G401 (cell line): Measurements from ENCODE around the gene SYT9. TPM values are rescaled to one million over a fixed set of nuclear protein-coding genes. Genes with fewer than 3 reads are reported as not detected.
A peak's percentile ranks its signal among the peaks of the same experiment; 100 is the strongest.

Source experiments
- DNase-seq: peaks from one replicate; pipeline ENCODE4 v3.0.0-alpha.2; 2015; ENCODE audit warnings: low spot score
- in situ Hi-C: cut with HindIII; loops from 2 replicates; pipeline ENCODE4 v1.10.0; 2016; ENCODE audit warnings: low sequenced_read_pairs, mixed read lengths
- total RNA-seq: library from RNA; depleted of rRNA; stranded (reverse); fragments of >200 nt; shearing (Covaris generic); gene quantifications from 2 replicates; pipeline ENCODE4 v1.2.3, GENCODE V29; 2014

Gene SYT9
- total RNA-seq, 1 experiment from 2014 or later: 1.3 TPM

DNA sequence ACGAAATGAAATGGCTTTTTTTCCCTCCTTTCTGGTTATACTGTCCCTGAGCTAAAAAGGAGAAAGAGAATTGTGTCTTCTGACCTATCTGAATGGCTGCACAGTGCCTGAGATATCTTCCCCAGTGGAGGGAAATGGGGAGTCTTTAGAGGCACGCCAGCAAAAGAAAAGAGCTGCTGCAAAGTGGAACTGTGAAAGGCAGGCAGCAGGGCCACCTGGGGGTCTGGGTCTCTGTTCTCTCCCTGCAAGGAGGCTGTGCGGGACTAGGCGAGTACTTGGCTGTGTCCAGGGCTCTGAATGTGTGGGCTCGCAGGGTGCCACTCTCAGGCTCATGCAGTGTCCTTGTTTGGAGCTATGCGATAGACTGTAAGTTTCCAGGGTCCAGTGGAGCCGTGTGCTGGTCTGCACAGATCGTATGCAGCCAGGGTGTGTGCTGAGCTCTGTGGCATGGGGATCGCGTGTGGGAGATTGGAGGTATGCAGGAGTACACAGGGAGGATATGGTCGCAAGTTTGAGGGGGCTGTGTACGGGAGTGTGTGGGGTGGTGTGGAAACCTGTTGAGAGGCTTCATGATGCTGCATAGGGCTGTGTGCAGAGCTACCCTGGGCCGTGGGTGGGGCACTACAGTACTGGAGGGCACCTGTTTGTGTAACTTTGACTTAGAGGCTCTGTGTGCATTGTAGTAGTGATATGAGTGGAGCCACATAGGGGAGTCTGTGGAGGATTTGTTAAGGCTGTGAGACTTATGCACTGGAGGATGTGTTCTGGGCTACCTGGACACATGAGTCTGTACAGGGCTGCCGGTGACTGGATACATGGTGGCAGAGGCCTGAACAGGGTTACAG lies 163.5 kb downstream of the SYT9 start:
- in situ Hi-C loops: no loop called here
- peak; percentile 64 for DNase-seq

DNA sequence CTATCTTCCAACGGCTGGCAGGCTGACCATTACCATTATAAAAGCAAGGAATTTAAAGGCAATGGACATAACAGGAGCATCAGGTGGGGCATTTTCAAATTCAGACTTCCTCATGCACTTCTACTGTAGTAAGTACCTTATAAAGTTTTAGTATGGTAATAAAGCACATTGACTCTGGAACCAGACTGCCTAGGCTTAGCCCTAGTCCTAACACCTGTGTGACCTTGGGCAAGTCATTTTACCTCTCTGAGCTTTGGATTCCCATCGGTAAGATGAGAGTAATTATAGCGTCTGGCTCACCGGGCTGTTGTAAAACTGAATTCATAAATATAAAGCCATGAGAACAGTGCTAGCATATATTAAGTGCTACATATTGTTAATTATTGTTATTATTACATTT lies 164.4 kb downstream of the SYT9 start:
- in situ Hi-C loops: no loop called here

DNA sequence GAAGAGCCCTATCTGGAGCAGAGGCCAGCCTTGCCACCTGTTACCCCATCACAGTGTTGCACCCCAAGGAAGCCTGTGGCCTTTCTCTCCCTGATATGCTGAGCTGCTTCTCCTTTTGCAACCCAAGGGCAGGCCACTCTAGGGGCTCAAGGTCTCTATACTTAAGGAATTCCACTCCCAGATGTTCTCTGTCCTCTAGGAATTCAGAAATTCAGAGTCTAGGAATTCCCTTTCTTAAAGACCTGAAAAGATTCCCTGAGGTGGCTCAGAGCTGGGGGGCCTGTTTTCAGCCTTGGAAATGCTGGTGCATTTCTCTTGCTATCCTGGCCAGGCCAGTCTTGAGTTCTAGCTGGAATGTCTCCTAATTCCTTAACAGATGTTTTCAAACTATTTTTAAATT lies 165.6 kb downstream of the SYT9 start:
- no peak for DNase-seq
- in situ Hi-C loops: no loop called here

More for the DNA sequence above, 164.4 kb downstream of the SYT9 start:
- no peak for DNase-seq

DNA sequence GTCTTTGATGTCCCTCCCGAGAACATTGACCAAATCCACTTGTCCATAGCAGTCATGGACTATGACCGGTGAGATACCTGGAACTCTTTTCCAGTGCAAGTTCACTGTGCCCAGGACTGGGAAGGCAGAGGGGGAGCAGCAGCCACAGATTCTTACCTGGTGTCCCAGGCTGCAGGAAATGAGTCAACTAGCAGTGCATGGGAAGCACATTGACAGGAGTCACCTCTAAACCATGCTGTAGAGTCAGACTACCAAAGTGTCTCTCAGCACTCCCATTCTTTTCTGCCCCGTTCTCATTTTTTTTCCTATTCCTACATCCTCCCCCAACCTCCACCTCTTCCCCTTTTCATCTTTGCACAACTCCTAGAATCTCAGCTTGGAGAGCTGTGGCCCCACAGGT lies 166.4 kb downstream of the SYT9 start:
- in situ Hi-C loops: no loop called here
- no peak for DNase-seq

DNA sequence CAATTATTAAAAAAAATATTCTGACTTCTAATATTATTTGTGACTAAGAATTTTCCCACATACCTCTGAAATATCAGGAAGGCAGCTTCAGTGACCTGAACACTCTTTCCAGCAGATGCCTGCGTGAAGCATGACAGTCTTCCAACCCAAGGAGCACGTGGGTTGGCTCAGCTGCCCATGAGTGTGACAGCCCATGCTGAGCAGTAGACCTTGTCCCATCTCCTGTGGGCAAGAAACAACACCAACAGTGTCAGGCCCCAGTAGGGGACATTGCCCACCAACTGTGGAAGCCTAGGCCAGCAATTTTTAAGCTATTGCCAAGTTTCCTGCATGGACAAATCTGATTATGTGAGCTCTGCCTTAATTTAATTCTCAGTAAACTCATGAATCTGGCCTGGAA lies 167.2 kb downstream of the SYT9 start:
- in situ Hi-C loops: no loop called here
- peak; percentile 97 for DNase-seq

DNA sequence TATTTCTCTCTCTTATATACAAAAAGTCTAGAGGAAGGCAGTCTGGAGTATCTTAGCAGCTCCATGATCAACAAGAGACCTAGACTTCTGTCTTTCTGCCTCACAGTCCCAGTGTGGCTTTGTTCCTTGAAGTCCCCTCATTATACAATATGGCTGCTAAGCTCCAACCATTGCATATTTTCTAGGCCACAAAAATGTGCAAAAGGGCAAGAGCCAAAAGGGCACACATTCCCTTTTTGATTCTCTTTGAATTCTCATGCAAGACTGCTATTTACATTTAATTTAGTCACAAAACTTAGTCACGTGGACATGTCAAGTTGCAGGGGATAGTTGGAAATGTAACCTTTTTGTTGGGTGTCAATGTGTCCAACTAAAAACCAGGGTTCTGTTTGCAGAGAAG lies 169.4 kb downstream of the SYT9 start:
- DNase-seq: no peak
- in situ Hi-C loops: no loop called here

DNA sequence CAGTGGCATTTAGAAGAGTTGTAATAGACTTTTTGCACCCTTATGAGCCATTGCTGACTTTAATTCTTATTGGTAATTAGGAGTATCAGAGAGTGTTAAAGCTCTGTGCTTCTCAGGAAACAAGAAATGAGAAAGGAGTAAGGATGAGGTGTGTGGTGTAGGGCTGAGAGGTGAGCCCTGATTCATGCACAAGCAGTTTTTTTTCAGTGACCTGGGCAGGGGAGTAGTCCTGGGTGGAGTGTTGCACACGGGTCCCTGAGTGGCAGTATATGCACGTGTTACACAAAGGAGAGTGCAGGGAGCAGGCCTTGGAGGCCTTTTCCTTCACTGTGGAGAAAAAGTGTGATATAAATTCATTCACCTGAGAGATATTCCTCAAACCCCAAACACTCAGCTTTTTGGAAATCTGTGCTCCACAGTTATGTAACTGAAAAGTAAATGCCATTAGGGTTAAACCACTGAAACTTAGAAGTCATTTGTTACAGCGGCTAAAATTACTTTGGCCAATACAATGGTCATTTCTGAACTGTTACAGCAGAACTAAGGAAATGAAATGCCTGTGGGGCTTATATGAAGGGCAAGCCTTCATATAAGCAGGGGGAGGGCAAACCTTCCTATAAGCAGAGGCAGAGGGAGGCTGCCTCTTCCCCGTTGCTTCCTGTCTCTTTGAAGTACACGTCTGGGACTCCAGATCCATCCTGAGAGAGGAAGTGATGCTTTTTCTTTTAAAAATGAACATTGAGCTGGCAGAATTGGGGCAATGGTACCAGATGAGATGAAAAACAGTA lies 171.0 kb downstream of the SYT9 start:
- DNase-seq: no peak
- in situ Hi-C loops: no loop called here

DNA sequence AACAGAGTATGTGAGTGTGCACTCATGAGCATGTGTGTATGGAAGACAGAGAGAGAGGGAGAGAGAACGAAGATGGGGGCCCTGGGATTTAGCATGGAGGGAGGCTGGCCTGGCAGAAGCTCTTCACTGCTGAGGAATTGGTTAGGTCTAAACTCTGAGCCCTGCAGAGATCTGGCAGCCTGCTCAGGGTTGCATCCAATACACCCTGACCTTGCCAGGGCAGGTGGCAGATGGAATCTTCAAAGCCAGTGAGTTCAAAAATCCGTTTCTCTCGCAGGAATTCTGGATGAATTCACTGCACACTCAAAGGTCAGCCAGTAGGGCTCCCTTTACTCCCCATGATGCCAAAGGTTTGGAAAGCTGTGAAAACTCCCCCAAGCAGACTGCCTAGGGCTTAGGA lies 172.2 kb downstream of the SYT9 start:
- in situ Hi-C loops: no loop called here
- peak; percentile 97 for DNase-seq

DNA sequence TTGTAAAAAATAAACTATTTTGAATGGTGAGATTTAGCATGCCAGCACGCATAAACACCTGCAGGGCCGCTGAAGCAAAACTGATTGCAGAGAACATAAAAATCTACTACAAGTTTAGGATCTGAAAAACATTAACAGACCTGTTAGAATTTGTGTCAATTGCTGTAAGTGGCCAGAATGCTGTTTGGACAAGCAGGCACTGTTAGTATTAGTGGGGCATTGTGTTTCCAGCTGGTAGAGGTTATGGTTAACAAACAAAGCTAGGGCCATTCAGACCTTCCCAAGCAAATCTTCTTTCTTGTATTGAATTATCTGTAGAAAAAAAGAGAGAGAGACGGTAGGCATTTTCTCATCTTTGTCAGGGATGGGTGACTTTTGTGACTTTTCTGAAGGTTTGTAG lies 176.0 kb downstream of the SYT9 start:
- no peak for DNase-seq
- in situ Hi-C loops: no loop called here

DNA sequence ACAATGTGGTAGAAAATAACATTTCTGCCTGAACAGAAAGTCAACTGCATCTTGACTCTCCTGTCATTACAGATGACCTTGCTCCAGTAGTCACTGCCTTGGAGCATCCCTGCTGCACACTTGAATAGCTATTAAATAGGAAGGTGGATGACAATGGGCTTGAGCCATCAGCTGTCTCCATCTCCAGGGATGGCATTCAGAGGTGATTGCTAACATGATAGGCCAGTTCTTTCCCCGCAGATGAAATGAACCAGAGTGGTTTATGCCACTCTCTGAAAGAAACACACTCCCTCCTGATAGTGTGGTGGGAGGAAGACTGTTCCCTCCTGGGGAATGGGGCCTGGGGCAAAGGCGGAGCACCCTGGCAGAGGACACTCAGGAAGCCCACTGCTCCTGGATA lies 176.5 kb downstream of the SYT9 start:
- DNase-seq: no peak
- in situ Hi-C loops: no loop called here

DNA sequence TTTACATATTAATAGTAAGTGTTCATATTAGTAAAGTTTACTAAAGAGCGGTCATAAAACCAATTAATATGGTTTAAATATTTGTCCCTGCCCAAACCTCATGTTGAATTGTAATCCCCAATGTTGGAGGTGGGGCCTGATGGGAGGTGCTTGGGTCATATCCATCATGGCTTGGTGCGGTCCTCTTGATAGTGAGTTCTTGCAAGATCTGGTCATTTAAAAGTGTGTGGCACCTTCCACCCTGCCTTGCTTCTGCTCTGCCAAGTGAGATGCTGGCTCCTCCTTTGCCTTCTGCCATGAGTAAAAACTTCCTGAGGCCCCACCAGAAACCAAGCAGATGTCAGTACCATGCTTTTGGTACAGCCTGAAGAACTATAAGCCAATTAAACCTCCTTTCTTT lies 178.8 kb downstream of the SYT9 start:
- in situ Hi-C loops: no loop called here
- DNase-seq: no peak

DNA sequence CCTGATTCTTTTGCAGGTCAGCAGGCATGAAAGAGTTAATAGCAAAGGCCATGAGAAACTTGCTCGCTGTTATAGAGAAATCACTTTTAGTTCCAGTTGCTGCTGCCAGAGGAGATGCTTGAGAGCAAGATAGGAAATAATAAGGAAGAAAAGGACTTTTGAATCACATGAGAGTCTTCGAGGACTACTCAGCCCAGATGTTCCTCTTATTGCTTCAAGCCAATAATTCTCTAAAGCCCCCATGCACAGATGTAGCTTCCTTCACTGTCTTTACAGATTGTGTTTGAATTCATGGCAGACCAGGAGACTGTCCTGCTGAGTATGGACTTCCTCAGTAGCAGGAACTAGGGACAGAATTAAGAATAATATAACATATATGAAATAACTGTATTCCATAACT lies 183.5 kb downstream of the SYT9 start:
- DNase-seq: no peak
- in situ Hi-C loops: no loop called here

DNA sequence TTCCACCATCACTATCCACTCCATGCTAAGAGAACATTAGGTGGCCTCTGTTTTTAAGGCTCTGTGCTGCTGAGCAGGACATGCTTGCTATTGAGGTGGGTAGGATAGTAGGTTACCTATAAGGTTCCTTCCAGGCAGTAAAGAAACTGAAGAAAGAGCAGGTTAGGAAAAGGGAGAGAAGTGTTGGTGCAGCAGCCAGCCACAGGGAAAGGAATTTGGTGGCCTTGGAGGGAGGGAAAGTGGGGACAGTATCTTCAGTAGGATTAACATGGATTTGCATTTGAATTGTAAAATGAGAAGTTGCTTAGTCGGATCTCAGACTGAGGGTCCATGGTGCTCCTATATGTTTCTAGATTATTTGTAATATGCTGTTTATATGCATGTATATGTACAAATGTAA lies 184.4 kb downstream of the SYT9 start:
- in situ Hi-C loops: no loop called here
- DNase-seq: no peak

DNA sequence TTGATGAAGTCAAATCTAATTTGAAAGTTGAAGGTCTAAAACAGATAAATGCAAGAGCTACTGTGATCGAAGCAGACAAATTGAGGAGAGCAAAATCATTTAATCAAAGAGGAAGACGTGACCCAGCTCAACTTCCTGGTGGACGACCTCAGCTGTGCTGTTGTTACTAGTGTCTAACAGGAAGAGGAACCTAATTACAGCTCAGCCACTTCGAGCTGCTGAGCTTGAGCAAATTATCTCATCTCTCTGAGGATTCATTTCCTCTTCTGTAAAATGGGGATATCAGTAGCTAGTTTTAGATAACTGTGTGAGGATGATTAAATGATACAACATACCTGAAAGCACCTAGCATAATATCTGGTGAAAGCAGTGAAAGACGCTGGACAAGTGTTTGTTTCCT lies 185.0 kb downstream of the SYT9 start:
- in situ Hi-C loops: no loop called here
- no peak for DNase-seq

DNA sequence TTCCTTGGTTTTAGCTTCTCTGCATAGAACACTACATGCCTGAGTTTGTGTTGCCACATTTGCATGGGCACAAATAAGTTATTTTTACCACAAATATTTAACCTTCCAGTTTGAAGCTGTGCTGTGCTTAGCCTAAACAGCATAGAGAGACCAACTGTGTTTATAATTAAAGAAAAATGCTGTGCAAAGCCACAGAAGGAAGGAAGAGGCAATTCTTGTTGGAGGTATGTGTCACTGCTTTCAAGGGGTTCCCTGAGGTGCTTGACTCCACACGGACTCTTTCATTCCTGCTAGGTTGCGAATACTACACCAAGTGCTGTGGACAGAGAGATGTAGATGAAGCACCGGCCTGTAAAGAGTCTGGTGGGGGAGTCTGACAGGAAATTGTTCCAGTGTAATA lies 186.0 kb downstream of the SYT9 start:
- DNase-seq: no peak

DNA sequence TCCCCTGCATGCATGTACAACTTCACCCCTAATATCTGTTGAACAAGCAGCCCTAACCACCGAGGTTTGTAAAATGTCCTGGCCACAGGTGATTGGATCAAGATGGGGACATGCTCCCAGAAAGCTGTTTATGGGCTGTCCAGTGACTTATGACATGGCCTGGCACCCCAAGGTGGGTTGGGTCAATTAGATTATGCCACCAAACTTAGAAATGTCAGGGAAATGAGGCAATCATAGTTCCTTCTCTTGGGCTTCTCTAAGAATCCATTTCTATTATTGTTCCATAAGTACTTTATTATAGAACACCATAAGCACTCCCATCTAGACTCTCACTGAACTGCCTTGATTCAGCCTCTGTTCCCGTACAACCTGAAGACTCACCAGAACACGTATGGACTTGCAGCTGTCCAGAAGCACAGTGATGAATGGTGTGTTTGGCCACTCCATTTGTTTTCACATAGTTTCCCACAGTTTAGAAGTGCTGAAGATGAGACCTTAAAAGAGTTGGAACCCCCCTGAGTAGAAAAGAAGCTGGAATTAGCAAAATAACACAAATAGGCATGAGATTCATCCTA lies 188.1 kb downstream of the SYT9 start:
- in situ Hi-C loops: no loop called here
- DNase-seq: no peak

More for the DNA sequence above, 186.0 kb downstream of the SYT9 start:
- in situ Hi-C loops: no loop called here

DNA sequence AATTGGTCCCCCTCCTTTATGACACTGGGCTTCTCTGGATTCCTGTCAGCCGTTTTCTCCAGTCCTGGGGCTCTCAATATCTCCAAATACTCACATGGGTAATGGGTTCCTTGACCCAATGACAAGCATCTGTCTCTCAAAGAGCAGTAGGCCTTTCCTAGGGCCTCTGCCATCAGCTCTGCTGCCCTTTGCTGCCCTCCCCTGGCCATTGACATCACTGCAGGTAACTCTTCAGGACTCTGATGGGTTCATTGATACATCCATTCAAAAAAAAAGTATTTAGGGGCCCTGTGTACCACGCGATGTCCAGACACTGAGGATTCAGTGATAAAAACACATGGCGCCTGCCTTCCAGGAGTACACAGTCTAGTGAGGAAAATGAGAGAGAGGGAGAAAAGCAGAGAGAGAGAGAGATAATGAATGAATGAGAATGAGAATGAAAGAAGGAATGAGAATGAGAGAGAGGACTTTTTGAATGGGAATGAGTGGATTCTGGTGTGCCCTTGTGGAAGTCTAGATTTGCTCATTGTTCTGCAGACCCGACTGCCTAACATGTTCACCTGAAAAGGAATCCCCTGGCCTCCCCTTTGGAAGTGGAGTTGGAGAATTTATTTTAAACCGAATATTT lies 191.0 kb downstream of the SYT9 start:
- DNase-seq: peak; percentile 83
- in situ Hi-C loops: no loop called here

DNA sequence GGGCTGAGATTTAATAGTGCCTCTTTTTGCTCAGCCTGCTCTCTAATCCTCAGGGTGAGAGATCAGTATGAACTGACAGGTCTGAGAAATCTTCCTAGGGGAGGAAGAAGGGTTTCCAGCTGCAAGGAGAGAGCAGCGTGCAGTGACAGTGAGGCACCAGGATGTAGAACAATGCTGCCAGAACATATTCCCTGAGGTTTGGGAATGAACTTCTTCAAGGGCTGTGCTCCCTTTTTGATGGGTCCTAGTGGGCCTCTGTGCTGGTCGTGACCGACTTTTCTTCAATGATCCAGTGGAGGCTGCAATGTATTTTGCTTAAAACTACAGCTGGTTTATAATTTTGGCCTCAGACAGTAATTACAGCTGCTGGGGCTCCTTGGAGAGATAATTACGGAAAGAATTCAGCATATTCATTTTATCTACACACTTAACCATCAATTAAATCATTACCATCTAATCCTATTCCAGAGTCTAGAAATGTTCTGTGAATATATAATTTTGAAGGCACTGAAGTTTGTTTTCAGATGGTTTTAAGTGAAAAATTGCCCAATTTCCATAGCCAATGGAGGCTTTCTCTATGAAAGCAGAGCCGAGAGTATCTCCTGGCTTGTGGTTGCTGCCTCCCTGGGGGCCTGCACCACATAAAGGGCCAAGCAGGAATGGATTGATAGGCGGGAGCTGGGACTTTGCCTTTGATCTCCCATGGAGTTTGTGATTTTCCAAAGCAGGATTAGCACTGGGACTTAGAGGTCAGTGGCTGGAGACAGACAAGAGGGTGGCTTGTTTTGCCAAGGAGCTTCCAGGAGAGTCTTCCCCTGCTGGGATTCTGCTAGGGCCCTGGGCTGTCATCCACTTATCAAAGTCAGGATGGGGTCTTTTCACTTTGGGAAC lies 192.6 kb downstream of the SYT9 start:
- no peak for DNase-seq
- in situ Hi-C loops: no loop called here

DNA sequence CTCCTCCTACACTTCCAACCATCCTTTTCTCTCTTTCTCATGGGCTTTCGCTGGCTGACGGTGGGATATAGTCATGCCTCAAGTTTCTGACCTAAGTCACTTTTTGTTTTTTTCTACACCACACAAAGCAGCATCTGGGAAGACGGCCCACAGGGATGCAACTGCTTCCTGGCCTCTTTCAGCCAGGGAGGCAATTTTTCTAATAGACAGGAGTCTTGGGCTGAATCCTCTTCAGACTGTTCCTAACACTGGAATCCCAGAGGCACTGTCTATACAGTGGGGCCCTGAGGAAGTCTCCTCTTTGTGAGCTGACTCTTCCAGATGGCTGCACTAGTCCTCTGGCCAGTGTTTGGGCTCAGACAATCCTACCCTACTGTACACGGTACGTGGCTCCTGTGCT lies 193.9 kb downstream of the SYT9 start:
- no peak for DNase-seq
- in situ Hi-C loops: no loop called here
